Fibroblast of lung (primary cell): ENCODE data around the gene ZNF37A. TPM values are rescaled to one million over a fixed set of nuclear protein-coding genes. Genes with fewer than 3 reads are reported as not detected.

ENCODE experiments used
- DNase-seq, 2 donors: peaks; one replicate each; pipeline versions ENCODE4 v3.0.0 to v3.0.0-alpha.2; 2010; ENCODE audit warnings: low read depth in 2 of 2
- H2AFZ ChIP-seq: 2 replicates; pipeline ENCODE4 v1.5.1; 2012; ENCODE audit warnings: low read length, control low read depth, inconsistent platforms
- H3K27ac ChIP-seq: 2 replicates; pipeline ENCODE4 v1.5.1; 2011; ENCODE audit warnings: low read length, control low read depth; ENCODE audit not compliant: insufficient read depth
- H3K27me3 ChIP-seq: 2 replicates; pipeline ENCODE4 v1.5.1; 2011; ENCODE audit warnings: mild to moderate bottlenecking, low read length; ENCODE audit not compliant: control insufficient read depth, insufficient read depth
- H3K36me3 ChIP-seq: 2 replicates; pipeline ENCODE4 v1.5.1; 2011; ENCODE audit warnings: low read length; ENCODE audit not compliant: control insufficient read depth, insufficient read depth
- H3K4me1 ChIP-seq: 2 replicates; pipeline ENCODE4 v1.5.1; 2011; ENCODE audit warnings: low read length; ENCODE audit not compliant: control insufficient read depth, insufficient read depth; ENCODE audit errors: extremely low read depth
- H3K4me2 ChIP-seq: 2 replicates; pipeline ENCODE4 v1.5.1; 2011; ENCODE audit warnings: low read length, control low read depth; ENCODE audit not compliant: insufficient read depth; ENCODE audit errors: extremely low read depth
- H3K4me3 ChIP-seq, 4 experiments: fragments of 200-600 bp in 1 of 4; sonication (generic) in 1 of 4; replicated peaks in 1 of 4; 2 replicates each; pipeline ENCODE4 v1.5.1; 2011 to 2016; ENCODE audit warnings: low read length in 4 of 4, low read depth in 3 of 4, mild to moderate bottlenecking in 3 of 4, control low read depth in 2 of 4, inconsistent platforms in 1 of 4, mixed read lengths in 1 of 4; ENCODE audit not compliant: insufficient read depth in 1 of 4; ENCODE audit errors: control extremely low read depth in 1 of 4
- H3K79me2 ChIP-seq: 2 replicates; pipeline ENCODE4 v1.5.1; 2012; ENCODE audit warnings: mild to moderate bottlenecking, low read length, inconsistent platforms; ENCODE audit not compliant: control insufficient read depth, insufficient read depth
- H3K9ac ChIP-seq: 2 replicates; pipeline ENCODE4 v1.5.1; 2011; ENCODE audit warnings: mild to moderate bottlenecking, low read length, control low read depth; ENCODE audit not compliant: insufficient read depth
- H3K9me3 ChIP-seq: 2 replicates; pipeline ENCODE4 v1.5.1; 2012; ENCODE audit warnings: low read depth, low read length; ENCODE audit not compliant: control insufficient read depth, insufficient read depth
- H4K20me1 ChIP-seq: 2 replicates; pipeline ENCODE4 v1.5.1; 2011; ENCODE audit warnings: low read length; ENCODE audit not compliant: control insufficient read depth, insufficient read depth; ENCODE audit errors: extremely low read depth
- EZH2 ChIP-seq: IDR thresholded peaks from 2 replicates; pipeline ENCODE4 v1.5.1; 2012; ENCODE audit warnings: low read length, control low read depth, mild to moderate bottlenecking; ENCODE audit errors: missing control alignments
- polyA plus RNA-seq, 2 donors: library from polyadenylated mRNA; depleted of rRNA in 1 of 2; stranded (reverse) in 1 of 2; unstranded in 1 of 2; fragments of >200 nt; gene quantifications; 2 replicates each; pipeline ENCODE4 v1.2.1, GENCODE V29; 2011 to 2012; ENCODE audit warnings: missing spikeins in 1 of 2
- total RNA-seq: library from RNA; depleted of rRNA; stranded (reverse); fragments of >200 nt; gene quantifications from 2 replicates; pipeline ENCODE4 v1.2.1, GENCODE V29; 2014
- TF ChIP-seq, protein P1 (sequence below), 2 donors: IDR thresholded peaks in 1 of 2; conservative IDR thresholded peaks in 1 of 2; 1 replicate in 1 of 2; 2 replicates in 1 of 2; pipeline ENCODE4 v1.5.1; 2011 to 2012; ENCODE audit warnings: low read length in 2 of 2, control low read depth in 1 of 2, inconsistent platforms in 1 of 2, low read depth in 1 of 2, mild to moderate bottlenecking in 1 of 2

ZNF37A gene
- total and polyA plus RNA-seq, 2 donors (not counting 1 experiment from before 2014, with no cell fraction given), result 9.7 to 20.3 TPM

- H3K27me3 ChIP-seq, result no peaks in the 10 kb centered on the region
- no peak overlapping the region for H3K4me2 ChIP-seq
- no peaks in the 10 kb centered on the region for H3K79me2 ChIP-seq
- DNase-seq, result no peak
- peaks cover 5% of the 10 kb centered on the region for H3K9me3 ChIP-seq
- H3K4me1 ChIP-seq, result no peaks in the 10 kb centered on the region
- H3K4me3 ChIP-seq, result no peak overlapping the region
- no peak for TF ChIP-seq EZH2
- TF ChIP-seq, protein P1, sequence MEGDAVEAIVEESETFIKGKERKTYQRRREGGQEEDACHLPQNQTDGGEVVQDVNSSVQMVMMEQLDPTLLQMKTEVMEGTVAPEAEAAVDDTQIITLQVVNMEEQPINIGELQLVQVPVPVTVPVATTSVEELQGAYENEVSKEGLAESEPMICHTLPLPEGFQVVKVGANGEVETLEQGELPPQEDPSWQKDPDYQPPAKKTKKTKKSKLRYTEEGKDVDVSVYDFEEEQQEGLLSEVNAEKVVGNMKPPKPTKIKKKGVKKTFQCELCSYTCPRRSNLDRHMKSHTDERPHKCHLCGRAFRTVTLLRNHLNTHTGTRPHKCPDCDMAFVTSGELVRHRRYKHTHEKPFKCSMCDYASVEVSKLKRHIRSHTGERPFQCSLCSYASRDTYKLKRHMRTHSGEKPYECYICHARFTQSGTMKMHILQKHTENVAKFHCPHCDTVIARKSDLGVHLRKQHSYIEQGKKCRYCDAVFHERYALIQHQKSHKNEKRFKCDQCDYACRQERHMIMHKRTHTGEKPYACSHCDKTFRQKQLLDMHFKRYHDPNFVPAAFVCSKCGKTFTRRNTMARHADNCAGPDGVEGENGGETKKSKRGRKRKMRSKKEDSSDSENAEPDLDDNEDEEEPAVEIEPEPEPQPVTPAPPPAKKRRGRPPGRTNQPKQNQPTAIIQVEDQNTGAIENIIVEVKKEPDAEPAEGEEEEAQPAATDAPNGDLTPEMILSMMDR (conservative IDR thresholded peaks at IDR 0.05 in 1 of 2, IDR thresholded peaks at IDR 0.05 in 1 of 2; ENCODE audit: low read depth in 1 of 2, low read length in 2 of 2), result no peak
- H2AFZ ChIP-seq, result no peak overlapping the region
- no peak overlapping the region for H3K9ac ChIP-seq
- H4K20me1 ChIP-seq, result no peaks in the 10 kb centered on the region
- no peak overlapping the region for H3K27ac ChIP-seq
- peaks cover 3% of the 10 kb centered on the region for H3K36me3 ChIP-seq
Observed at GRCh38 chr10:38119038-38119437, 24.9 kb downstream of the ZNF37A start.

GRCh38 chr10:38127812-38128211, 33.7 kb downstream of the ZNF37A start:
- DNase-seq, result peak in 1 of 2 donors; percentile 8
- H3K4me1 ChIP-seq, result no peaks in the 10 kb centered on the region
- no peaks in the 10 kb centered on the region for H3K27me3 ChIP-seq
- H3K27ac ChIP-seq, result no peak overlapping the region
- H4K20me1 ChIP-seq, result no peaks in the 10 kb centered on the region
- H2AFZ ChIP-seq, result no peak overlapping the region
- H3K9me3 ChIP-seq, result peaks cover 2% of the 10 kb centered on the region
- no peaks in the 10 kb centered on the region for H3K79me2 ChIP-seq
- H3K9ac ChIP-seq, result no peak overlapping the region
- no peaks in the 10 kb centered on the region for H3K36me3 ChIP-seq
- no peak overlapping the region for H3K4me3 ChIP-seq
- TF ChIP-seq, protein P1 (conservative IDR thresholded peaks at IDR 0.05 in 1 of 2, IDR thresholded peaks at IDR 0.05 in 1 of 2; ENCODE audit: low read depth in 1 of 2, low read length in 2 of 2), result no peak
- no peak for TF ChIP-seq EZH2
- H3K4me2 ChIP-seq, result no peak overlapping the region

DNA sequence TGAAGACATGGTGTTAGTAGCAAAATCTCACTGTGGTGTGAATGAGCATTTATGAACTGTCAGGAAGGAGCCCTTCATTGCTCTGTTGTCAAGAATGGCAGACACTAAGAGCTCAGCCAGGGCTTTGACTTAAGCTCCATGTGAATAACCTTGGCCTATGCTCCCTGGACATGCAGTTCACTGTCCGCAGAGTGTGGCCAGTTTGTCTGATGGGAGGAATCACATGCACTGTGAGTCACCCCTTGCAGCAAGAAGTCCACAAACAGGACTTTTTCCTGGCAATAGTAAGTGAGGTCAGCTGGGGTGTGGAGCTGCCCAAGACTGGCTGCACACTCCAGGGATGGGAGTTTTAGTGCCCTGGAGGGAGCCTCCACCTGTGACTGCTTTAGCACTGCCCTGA, 49.5 kb downstream of the ZNF37A start:
- Histone ChIP-seq H2AFZ (no peak overlapping the region), H3K4me2 (no peak overlapping the region), H3K4me3 (no peak overlapping the region), H3K27ac (no peak overlapping the region), H3K36me3 (no peaks in the 10 kb centered on the region), H3K9me3 (no peaks in the 10 kb centered on the region), H3K27me3 (no peaks in the 10 kb centered on the region), H3K79me2 (no peaks in the 10 kb centered on the region), H3K4me1 (no peaks in the 10 kb centered on the region), H3K9ac (no peak overlapping the region), H4K20me1 (no peaks in the 10 kb centered on the region)
- no peak for DNase-seq
- no peak for TF ChIP-seq EZH2
- TF ChIP-seq, protein P1 (conservative IDR thresholded peaks at IDR 0.05 in 1 of 2, IDR thresholded peaks at IDR 0.05 in 1 of 2; ENCODE audit: low read depth in 1 of 2, low read length in 2 of 2), result no peak
